GM18909 (cell line): Measurements from ENCODE around the gene GJD4.

Source experiments
- ATAC-seq: cut with Tn5 transposase; IDR thresholded peaks from one replicate; pipeline ENCODE4 v1.9.1; 2021; ENCODE audit warnings: mild to moderate bottlenecking; ENCODE audit not compliant: unreplicated experiment, poor library complexity

Gene GJD4

DNA sequence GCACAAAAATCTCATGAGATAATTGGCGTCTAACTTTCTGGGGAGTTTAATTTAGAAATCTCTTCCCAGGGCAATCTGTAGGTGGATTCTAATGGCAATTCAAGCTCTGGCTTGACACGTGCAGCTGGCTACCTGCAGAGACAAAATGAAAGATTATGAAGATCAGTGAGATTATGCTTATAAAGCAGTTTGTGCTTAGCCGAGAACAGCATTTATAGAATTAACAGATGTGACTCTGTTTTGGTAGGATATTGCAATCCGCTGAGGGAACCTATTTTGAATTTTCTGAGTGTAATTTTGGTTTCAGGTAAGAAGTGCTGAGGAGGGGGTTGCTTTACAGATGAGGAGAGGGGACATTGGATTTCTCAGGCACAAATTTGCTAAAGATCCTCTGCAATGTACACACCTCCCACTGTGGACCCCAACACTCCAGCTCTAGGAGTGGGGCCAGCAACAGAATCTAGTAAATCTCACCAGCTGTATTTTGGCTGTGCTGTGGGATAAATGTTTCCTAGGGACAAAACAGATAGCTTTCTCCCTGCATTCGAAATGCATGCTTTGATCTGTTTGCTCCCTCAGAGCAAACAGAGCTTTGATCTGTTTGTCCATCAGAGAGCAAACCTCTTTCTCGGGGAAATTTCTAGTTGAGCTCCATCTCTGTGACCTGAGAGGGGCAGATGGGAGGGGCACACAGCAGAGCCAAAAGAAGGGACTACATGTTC is 7.4 kb downstream of the GJD4 start:
- no peak for ATAC-seq

DNA sequence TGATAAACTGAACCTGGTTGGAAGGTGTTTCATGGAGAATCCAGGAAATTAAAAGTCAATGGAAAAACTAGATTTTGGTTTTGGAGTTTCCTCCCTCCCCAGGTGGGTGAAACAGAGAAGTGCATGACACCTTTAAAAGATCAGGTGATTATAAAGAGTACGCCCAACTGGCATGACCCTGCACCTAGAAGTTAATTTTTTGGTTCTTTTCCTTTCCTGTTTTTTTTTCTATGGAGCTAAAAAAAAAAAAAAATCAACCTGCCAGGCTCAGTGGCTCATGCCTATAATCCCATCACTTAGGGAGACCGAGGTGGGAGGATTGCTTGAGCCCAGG is 7.9 kb downstream of the GJD4 start:
- no peak for ATAC-seq

DNA sequence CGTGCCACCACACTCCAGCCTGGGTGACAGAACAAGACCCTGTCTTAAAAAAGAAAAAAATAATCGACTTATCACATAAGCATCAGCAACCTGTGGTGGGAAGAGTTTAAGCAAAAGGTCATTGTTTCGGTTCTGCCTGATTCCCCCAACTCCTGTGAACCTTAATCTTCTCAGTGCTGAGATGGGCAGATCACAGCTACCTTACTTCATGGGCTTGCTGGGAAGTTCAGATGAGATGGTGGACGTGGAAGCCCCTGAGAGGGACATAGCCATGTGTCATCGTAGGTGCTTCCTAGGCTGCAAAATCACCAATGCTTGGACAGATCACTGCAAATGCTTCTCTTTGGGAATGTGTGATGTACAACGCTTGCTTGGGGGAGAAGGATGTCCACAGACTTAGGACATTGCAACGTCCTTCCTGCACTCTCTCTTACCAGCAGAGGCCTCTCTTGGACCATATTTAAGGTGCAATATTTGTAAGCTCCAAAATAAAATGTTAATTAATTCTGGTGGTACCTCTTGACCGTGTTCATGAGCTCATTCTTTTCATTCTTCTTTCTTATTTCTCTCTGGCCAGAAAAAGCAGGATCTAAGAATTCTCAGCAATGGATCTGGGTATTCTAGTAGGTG is 8.6 kb downstream of the GJD4 start:
- no peak for ATAC-seq

- ATAC-seq: no peak
These were observed 9.2 kb downstream of the GJD4 start for GRCh38 chr10:35614312-35614711.

GRCh38 chr10:35626971-35627507 is 21.9 kb downstream of the GJD4 start:
- ATAC-seq: no peak

DNA sequence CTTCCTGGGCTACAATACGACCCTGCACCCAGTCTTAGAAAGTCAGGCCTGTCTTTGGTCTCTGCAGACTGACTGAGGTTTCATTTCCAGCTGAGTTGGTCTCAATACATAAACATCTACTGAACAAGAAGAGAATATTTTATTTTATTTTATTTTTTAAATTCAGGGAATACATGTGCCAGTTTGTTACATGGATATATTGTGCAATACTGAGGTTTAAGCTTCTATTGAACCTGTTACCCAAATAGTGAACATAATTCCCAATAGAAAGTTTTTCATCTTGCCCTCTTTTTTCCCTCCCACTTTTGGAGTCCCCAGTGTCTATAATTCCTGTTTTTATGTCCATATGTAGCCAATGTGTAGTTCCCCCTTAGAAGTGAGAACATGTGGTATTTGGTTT is 26.3 kb downstream of the GJD4 start:
- ATAC-seq: no peak

- ATAC-seq: no peak
These were observed 26.9 kb downstream of the GJD4 start for GRCh38 chr10:35632027-35632426.

GRCh38 chr10:35633006-35633980 is 28.2 kb downstream of the GJD4 start:
- ATAC-seq: no peak

GRCh38 chr10:35635576-35635975 is 30.4 kb downstream of the GJD4 start:
- peak; percentile 79 for ATAC-seq

GRCh38 chr10:35636956-35637355 is 31.8 kb downstream of the GJD4 start:
- no peak for ATAC-seq

DNA sequence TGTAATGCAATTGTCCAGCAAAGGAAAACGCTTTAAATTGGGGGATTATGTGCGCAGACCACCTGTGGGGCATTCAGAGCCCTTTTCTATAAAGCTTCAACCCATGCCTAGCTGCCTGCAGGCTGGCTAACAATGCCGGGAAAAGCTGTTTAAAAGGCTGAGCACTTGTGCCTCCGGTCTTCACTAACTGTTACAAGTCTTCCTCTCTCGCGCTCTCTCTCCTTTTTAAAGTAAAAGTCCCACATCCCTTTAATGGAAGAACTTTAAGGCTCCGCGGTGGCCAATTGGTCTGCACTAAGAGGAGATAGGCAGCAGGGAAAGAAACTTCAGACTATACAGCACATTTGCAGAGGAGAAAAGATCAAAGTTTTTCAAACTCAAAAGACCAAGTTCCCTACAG is 32.3 kb downstream of the GJD4 start:
- no peak for ATAC-seq

DNA sequence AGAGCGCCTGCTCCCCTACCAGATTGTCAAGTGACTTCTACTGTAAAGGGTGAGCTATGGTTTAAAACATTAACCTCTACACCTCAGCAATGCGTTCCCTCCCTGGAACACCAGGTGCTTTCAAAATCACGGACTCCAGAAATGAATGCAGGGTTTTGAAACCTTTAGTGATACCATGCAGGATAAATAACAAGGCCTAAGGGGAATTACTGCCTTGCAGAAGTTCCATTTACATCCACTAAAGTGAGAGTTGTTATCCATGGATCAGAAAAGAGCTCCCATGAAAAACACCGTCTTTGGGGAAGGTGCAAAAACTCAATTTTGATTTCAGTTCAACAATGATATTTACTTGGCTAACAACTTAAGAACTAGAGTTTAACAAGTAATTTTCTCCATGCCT is 33.0 kb downstream of the GJD4 start:
- no peak for ATAC-seq

DNA sequence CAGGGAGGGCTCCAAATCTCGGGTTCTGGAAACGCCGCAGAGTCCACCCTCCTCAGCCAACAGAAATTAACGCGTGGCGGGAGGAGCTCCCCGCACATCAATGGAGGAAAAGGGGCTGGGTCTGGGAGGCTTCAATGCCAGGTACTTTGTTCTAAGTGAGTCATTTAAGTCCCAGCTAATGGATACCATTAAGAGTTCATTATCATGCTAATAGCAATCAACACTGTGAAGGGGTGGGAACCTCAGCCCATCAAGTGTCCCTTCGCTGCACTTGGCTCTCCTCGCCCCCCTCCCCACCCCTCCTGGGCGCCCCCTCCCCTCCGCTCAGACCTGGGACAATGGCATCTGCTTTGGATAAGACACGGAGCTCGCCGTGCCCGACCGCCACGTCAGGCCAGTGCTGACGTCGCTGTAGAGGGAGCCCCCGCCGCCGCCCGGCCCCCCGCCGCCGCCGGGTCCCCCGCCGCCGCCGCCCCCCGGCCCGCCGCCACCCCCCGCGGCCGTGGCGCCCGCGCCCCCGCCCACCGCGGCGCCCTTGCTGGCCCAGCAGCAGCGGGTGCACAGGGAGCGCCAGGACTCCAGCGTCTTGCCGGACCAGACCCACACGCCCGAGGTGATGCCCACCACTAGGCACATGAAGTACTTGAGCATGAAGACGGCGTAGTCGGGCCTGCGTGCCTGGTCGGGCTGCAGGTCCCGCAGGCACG is 34.0 kb downstream of the GJD4 start:
- ATAC-seq: no peak

- ATAC-seq: no peak
These were observed 34.7 kb downstream of the GJD4 start for GRCh38 chr10:35639728-35640401.

DNA sequence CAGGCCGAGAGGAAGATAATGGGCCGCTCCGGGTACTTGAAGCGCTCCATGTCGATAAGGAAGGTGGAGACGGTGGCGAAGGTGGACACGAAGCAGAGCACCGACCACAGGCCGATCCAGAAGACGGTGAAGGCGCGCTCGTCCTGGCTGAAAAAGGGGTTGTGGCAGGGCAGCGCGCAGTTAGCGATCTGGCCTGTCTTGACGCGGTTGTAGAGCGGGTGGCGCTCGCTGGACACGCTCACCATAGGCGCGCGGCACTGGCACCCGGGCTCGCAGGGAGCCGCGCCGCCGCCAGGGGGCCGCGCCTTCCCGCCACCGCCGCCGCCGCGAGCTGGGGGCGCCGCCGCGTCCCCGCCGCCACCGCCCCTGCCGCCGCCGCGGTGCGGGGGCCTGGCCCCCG is 35.3 kb downstream of the GJD4 start:
- peak; percentile 42 for ATAC-seq

- ATAC-seq: peak; percentile 37
These were observed 36.0 kb downstream of the GJD4 start for GRCh38 chr10:35640951-35641675.

DNA sequence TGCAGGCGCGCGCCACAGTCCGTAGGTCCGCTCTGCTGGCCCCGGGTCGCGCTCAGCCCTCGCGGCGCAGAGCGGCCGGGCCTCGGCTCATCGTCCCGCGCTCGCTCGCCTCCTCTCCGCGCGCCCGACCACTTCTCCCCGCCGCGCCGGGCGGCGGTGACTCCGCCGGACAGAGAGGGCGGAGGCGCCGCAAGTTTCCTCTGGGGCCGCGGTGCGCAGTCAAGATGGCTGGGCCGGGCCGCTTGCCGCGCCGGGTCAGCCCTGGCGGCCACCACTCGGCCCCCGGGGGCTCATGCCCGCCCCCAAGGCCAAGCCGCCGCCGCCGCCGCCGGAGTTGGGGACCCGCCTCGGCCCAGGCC is 36.5 kb downstream of the GJD4 start:
- peak; percentile 24 for ATAC-seq

- peak; percentile 90 for ATAC-seq
These were observed 37.1 kb downstream of the GJD4 start, which contains the start of gene FZD8 for GRCh38 chr10:35642035-35642792. Gene FZD8, minus strand, starts transcription at chr10:35642296. Its CDS starts 867 bp downstream, at chr10:35641429.
